Measurements from ENCODE around the gene GMDS.
A peak's percentile ranks its signal among the peaks of the same experiment; 100 is the strongest.

The GMDS gene

DNA sequence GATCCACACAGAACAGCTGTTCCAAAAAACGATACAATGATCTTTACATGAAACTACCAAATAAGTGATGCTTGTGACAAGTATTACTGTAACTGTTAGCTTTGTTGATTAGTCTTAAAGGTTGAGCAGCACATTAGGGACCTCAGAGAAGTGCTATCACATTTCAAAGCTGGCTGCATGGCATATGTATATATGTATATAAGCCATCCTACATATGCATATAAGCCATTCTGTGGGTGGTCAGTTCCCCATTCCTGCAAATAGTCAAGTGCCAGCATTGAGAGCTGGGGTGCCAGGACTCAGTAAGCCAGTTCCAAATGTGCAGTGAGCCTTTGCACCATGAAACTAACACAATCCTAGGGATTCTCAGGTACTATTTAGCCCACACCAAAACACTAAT is 339.4 kb downstream of the GMDS start:
- DNase-seq = no peak
- intact Hi-C loops (cut with DNase I) = no loop called here

DNA sequence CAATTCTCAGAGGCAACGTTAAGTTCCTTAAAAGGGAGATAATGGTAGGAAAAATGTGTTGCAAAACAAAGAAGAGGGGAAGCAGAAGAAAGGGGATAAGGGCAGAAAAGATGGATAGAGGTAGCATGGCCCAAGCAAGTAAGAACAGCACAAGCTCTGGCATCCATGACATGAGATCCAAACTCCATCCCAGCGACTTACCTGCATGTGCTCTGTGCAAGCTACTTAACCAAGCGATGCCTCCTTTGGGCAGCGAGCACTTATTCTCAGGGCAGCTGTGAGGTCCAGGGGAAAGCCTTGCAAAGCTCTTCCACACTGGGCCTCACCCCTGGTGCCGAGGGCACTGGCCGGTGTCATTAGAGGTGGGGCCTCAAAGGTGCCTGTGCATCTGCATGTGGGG is 340.5 kb downstream of the GMDS start:
- no peak for DNase-seq
- intact Hi-C loops (cut with DNase I) = no loop called here

DNA sequence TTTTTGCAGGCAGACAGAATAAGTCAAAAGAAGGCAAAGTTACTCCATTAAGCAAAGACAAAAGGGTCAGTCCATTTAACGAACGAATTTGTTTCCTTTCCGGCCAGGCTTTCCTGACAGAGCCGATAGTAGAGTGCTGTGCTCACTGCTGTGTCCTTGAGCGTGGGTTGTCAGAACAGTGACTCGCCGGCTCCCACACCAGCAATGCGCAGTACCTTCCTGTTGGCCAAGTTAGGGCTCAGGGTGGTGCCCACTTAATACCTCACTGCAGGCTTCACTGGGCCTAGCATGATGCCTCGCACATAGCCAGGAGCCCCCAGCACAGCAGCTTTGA is 341.0 kb downstream of the GMDS start:
- DNase-seq = no peak
- intact Hi-C loops (cut with DNase I) = no loop called here

DNA sequence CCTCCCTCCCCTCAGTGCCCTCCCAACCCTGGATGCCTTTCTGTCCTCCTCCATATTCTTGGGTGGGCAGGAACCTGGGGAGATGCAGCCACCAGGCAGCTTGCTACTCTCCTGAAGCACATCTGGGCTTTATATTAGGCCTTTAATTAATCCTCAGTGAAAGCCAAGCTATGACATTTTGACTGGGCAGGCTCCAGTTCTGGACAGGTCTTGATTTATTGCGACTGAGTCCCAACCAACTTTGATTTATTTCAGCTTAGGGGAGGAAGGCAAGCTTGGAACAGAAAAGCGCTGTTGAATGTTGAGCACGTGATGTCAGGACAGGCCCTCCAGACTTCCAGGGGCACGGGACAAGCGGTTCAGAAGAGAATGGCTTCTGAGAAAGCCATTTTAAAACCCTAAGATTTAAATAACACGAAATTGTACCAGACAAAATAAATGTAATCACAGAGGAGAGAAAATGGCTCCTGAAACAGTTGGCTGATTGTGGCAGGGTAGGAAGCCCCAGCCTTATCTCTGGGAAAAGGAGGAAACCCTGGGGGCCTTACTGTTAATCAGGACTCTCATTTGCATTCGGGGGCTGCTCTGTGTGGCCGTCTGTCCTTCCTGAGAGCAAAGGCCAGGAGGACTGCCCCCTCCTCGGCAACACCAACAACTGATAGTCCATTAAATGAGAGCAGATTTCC is 341.5 kb downstream of the GMDS start:
- intact Hi-C loops (cut with DNase I) = no loop called here
- DNase-seq = no peak

DNA sequence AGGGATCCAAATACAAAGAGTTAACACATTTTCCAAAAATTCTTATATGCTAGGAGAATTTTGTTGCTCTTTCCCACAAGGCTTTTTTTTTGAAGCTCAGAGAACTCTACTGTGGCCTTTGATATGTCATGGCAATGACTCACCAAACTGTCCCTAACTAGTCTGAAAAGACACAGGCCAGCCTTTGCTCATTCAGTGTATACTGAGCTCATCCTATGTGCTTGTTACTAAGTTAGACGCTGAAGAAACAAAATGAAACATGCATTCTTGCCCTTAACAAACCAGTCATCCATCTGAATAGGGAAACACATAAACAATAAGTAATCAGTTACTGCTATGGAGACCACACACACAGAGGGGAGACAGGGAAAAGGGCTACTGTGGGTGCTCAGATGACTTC is 343.8 kb downstream of the GMDS start:
- intact Hi-C loops (cut with DNase I) = no loop called here

DNA sequence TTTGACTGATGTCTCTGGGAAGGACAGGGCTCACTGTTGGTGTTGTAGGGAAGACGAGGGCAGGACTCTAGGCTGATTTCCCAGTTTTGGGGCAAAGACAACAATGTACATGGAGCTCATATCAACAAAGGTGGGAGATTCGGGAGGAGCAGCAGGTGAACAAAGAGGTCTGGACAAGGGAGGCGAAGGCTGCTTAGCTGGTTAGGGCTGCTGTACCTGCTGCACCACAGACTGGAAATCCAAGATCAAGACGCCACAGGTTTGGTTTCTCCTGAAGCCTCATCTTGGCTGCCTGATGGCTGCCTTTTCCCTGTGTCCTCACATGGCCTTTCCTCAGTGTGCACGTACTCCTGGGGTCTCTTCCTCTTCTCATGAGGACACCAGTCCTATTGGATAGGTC is 348.5 kb downstream of the GMDS start:
- no peak for DNase-seq
- intact Hi-C loops (cut with DNase I) = no loop called here

More for the DNA sequence above, 343.8 kb downstream of the GMDS start:
- no peak for DNase-seq

DNA sequence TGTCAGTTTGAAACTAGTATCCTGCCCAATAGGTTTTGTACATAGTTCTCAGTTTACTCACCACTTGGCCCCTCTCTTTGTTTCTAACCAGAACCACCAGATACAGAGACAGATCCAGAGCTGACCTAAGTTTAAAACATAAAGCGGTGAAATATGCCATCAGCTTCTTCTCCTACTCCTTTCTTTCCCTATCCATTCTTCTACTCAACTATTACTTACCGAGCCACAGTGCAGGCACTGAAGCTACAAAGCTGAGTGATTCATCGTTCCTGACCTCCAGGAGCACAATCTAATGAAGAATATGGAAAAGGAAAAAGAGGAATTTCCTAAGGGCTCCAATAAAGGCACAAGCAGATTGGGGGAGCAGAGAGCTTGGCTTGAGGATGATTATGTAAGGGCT is 349.7 kb downstream of the GMDS start:
- no peak for DNase-seq
- intact Hi-C loops (cut with DNase I) = no loop called here

DNA sequence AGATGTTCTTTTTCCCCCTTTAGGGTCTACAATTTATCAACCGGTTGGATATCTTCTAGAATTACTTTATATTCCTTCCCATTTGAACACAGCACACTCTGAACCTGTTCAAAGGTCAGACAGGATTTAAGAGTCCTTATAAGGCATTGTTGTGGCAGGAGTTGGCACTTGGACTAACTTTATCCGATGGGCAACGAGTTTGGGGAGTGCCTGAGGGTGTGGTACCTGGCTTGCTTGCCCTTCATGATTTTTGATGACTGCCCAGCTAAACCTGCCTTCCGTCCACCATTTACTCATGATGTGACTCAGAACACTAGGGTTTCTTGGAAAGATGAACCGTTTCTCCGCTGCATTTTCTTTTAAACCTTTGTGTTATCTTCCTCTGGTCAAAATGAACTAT is 350.5 kb downstream of the GMDS start:
- DNase-seq = no peak
- intact Hi-C loops (cut with DNase I) = no loop called here

DNA sequence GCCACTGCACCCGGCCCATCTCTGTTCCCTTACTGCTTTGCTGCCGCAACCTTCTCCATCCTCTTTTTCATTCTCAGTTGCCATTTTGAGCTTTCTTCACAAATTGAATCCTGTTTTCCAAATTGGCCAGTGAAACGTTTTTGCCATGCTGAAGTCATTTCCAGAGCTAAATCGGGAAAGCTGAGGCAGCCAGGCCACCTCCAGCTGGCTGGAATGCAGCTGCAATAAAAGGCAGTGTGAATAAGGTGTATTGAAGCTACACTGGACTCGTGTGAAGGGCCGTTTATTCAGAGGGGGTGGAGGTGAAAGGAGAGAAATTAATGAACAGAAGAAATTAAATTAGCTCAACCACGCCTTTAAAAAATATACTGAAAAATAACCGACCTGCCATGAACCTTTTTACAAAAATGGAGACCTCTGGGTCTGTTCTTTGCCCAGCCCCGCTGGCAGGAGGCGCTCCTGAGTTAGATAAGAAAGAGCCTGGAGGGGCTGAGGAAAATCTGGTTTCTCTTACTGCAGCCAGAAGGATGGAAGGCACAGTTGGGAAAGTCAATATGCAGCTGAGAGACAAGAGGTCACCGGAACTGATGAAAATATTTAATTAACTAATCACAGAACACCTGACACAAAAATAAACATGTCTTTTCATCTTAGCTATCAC is 351.8 kb downstream of the GMDS start:
- intact Hi-C loops (cut with DNase I) = no loop called here
- DNase-seq = no peak

DNA sequence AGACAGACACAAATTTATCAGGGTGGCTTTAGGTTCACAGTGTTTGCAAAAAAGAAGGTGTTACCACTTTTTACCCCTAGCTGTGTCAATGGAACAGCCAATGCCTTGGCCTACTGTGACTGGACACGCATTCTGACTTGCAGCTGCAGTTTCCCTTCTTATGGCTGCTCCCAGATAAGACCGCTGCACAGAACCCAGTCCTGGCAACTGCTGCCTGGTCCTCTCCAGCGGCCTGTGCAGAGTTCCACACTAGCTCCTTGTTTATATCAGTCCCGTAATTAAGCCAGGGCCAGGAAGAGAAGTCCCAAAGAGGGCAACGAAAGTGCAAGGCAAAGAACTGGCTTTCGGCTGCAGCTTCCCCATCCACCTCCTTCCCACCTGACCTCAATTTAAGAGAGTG is 352.7 kb downstream of the GMDS start:
- no peak for DNase-seq
- intact Hi-C loops (cut with DNase I) = no loop called here

DNA sequence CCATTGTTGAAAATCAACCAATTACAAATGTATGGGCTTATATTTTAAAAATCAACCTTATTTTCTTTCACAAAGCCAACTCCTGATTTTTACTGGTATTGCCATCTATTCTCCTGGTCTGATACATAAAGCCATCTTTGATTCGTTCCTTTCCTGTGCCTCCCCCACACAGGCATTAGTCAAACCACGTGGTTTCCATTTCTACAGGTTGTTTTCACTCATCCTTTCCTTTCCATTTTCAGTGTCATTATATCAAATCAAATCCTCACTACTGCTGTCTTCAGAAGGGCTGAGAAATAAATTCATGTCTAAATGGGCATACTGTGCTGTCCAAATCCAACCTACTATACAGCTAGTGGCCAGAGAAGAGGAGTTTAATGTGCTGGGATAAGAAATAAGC is 354.4 kb downstream of the GMDS start:
- intact Hi-C loops (cut with DNase I) = no loop called here
- no peak for DNase-seq

DNA sequence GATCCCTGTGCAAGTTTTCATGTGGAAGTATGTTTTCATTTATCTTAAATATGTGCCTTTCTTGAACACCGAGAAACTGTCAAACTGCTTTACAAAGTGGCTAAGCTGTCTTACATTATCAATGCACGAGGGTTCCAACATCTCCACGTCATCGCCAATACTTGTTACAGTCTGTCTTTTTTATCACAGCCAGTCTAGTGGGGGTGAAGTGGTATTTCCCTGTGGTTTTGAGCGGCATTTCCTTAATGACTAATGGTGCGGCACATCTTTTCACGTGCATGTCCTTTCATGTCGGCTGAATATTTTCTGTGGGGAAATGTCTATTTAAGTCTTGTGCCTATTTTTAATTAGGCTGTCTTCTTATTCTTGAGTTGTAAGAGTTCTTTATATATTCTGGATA is 355.3 kb downstream of the GMDS start:
- DNase-seq = no peak
- intact Hi-C loops (cut with DNase I) = no loop called here

DNA sequence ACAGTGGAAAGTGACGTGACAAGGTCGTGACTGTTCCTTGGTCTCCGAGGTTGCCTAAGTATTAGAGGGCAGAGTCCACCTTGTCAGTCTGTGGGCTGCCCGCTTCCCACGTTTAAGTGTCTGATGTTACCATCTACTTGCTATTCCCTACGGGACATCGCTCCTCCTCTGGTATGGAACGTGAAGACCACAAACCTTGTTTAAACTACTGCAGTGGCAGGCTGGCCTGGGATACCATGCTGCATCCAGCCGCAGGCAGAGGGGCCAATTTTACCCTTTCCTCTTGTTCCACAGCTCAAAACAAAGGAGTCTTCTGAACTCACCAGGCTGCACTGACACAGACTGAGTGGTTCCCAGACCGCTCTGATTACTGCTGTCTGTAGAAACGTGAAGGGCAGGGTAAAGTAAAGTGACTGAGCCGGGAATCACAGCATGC is 359.8 kb downstream of the GMDS start:
- no peak for DNase-seq
- intact Hi-C loops (cut with DNase I) = no loop called here

DNA sequence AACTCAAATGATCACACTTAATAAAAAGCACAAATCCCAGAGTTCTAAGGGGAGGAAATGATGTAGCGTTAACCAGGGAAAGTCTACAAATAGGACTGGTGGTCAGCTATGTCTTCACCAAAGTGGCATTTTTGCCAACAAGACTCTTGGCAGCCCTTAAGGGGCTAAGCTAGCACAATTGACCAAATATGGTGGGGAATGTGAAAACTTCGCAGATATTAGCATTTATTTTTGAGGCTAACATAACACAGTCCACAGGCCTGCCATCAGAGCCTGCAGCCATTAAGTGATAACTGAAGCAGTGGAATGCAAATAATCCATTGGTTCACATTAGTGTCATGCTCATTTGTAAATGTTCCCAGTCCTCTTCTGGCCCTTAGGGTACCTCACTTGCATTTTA is 361.1 kb downstream of the GMDS start:
- intact Hi-C loops (cut with DNase I) = no loop called here
- DNase-seq = no peak

DNA sequence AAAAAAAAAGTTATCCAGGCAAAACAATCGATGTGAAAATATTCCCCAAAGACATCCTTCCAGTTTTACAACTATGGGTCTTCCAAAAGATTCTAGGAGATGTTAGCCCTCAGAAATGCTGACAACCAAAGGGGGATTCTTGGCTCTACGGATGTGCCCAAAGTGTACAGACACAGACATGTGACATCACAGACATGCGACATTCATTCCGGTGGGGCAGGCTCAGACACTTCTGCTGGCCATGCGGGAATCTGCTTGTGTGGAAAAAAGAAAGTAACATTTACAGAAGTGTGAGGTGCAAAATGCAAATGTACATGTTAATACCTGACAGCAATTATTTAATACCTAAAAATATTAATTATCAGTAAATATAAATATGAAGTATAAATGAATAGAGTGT is 367.1 kb downstream of the GMDS start:
- intact Hi-C loops (cut with DNase I) = no loop called here
- DNase-seq = no peak

DNA sequence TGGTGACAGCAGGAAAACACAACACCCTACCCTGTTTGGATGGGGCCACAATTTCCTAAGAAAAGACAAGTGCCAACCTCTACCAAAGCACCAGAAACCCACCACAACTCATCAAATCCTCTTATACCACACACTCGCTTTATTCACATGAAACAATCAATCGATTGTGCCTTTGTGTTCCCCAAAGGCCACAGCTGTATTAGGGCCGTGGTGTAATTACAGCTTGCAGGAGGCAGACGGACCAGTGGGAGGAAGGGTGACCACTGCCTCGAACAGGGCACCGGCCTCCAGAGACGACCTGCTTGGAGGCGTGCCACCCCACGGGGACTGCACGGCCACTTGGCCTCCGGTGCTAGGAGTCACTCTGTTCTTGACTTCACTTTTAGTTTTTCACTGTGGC is 371.6 kb downstream of the GMDS start:
- DNase-seq = peak in 37 of 42 donors; percentile 12 to 72 (median 43)
- intact Hi-C loops (cut with DNase I) = no loop called here

DNA sequence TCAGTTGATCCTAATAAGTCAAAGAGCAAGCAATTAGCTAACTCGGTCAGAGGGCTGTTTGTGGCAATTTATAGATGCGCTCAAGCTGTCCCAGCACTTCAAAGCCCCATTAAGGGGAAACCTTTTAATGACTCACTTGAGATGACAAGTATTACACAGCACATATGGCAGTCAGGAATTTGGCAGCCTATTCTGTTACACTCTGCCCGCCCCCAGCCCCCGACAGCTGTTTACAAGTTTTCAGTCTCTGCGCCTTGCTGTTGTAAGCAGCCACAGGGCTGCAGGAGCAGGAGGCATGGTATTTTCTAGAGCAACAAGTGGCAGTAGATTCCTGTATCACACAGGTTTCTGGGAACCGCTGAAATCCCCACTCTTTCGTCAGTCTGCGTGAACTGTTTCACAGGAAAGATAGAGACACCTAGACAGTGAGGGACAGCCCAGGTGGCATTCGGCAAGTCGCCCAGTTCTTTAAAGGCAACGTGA is 372.7 kb downstream of the GMDS start:
- no peak for DNase-seq
- intact Hi-C loops (cut with DNase I) = no loop called here

DNA sequence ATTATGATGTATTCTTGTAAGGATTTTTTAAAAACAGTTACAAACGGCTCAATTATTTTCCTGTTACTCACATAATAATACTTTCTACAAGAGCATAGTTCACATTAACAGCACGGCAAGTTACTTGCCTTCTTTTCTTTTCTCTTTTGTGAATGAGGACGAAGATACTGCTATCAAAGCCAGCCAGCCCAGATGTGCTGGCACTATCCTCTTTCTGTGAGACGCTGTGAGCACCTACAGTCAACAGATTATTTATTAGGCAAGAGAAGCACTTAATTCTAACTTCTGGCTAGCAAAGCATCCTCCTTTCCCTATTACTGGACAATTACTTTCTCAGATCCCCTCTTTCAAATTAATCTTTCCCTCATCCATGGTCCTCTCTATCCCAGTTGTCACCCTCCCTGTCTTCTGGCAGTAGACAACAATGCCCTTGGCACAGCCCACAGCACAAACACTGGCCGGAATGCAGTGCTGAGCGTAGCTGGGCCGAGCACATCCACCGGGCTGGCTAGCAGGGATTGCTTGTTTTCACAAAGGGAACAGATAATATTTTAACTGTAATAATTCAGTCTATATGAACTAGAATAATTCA is 373.6 kb downstream of the GMDS start:
- intact Hi-C loops (cut with DNase I) = no loop called here
- DNase-seq = peak; percentile 39 to 85 (median 66)

DNA sequence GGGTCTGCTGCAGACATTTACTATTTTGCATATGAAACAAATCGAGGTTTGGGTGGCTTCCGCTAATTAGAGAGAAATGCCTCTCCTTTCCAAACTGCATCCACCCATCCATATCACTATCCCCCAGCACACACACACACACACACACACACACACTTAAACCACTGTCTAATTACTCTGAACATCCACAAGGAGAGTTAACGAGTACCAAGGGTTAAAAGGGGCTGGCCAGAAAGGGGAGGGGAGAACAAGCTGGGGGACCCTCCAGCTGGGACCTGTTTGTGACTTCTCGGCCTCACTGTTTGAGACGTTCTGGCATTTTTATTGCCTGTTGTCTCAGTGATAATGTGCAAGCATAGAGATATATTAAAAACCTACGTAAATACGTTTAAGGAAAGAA is 374.5 kb downstream of the GMDS start:
- intact Hi-C loops (cut with DNase I) = no loop called here
- DNase-seq = no peak

DNA sequence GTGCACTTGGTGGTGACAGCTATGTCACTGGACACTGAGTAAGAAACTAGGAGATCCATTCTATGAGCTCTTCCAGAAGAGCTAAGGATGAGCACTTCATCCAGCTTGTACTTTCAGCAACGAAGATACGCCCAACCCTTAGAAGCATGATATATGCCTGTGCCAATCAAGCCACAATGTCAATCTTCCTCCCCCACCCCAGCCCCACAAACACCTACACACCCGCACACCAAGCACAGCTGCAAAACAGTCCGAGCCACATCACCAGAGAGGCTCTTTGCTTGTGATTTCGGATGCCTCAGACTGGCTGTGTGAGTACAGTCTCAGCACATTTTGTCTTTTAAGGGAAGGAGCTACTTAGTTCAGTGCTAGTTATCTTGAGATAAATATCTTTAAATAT is 375.2 kb downstream of the GMDS start:
- intact Hi-C loops (cut with DNase I) = no loop called here
- peak in 23 of 42 donors; percentile 17 to 72 (median 34) for DNase-seq

DNA sequence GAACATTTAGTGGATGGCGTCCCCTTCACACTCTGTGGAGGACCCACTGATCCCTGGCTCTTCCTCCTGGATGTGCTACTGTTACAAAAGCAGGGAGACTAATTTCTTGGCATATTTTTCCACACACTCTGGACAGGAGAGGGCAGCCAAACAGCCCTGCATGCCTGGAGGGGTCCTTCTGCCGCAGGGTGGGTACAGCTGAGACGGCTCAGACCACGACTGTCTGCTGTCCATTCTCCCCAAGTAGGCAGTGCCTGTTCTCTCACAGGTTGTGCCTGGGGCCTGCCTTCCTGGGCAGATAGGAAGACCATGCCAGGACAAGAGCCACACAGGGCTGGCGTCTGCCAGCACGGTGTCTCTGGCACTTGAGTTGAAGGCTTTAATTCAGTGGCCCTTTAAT is 375.6 kb downstream of the GMDS start:
- DNase-seq = no peak
- intact Hi-C loops (cut with DNase I) = no loop called here
